Lower leg skin (tissue), 3 donors: Measurements from ENCODE around the gene STK35.
"Not testable (repeated sequence)": the region's sequence is repeated elsewhere in the genome, so short reads cannot be mapped to it uniquely, and the experiment has no call there.

Experiments
- CTCF ChIP-seq, 3 donors: fragments of 450-650 bp; IDR thresholded peaks; one replicate each; pipeline ENCODE4 v1.5.1; 2016; ENCODE audit warnings: antibody characterized with exemption in 3 of 3, mild to moderate bottlenecking in 3 of 3, moderate library complexity in 2 of 3
- POLR2A ChIP-seq, 2 donors: fragments of 450-650 bp; IDR thresholded peaks; one replicate each; pipeline ENCODE4 v1.6.1; 2016 to 2017; ENCODE audit warnings: antibody characterized with exemption in 2 of 2, mild to moderate bottlenecking in 1 of 2, moderate library complexity in 1 of 2

GRCh38 chr20:2171840-2172239 is 70.2 kb downstream of the STK35 start:
- not testable (repeated sequence) for TF ChIP-seq CTCF, POLR2A (IDR thresholded peaks at IDR 0.05)
